Stimulated activated CD4-positive, alpha-beta T cell treated with anti-CD3 and anti-CD28 coated beads, Interleukin-1b, Interleukin-23, amount 100 ng/mL, for 24 hours (primary cell): ENCODE data around the gene TAF1A.

ENCODE experiments used
- DNase-seq, 4 experiments: peaks; one replicate each; pipeline ENCODE4 v3.0.0-alpha.2; 2020; ENCODE audit warnings: low read depth in 4 of 4, low spot score in 1 of 4

The TAF1A gene

DNA sequence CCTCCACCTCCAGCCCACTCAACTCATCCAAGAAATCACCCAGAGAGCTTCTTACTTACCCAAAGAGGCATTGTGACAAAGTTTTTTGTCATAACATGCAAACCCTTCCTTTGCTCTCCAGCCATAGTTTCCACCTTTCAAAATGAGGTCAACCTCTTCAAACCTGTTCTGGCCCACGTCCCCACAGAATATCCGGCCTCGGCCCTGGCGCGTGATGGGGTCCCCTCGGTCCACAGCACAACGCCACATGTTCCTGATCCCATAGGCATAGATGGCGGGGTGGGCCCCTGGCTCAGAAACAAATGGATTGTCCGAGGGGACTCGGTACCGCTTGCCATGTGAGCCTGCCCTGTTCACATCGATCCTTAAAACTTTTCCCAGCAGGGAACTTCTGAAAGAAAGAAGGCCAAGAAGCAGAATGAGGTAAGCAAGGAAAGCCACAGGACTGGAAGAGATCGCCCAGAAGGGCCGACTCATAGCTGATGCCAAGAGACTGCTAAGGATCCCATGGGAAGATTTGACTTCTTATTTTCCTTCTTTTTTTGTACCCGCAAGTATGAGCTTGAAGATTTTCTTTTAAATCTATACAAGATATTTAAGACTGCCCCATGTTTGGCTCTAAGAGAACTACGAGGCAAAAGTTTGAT lies 49.7 kb downstream of the TAF1A start:
- DNase-seq = no peak

DNA sequence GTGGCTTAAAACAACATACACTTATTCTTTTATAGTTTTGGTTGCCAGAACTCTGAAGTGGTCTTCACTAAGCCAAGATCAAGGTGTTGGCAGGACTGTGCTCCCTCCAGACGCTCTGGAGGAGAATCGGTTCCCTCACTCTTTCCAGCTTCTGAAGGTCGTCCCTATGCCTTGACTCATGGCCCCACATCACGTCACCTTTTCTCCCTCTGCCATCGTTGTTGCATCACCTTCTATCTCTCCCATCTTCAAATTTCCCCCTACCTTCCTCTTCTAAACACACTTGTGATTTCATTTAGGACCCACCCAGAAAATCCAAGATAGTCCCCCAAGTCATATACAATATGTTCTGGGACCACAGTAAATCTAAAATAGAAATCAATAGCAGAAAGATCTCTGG lies 54.3 kb downstream of the TAF1A start:
- DNase-seq = no peak

DNA sequence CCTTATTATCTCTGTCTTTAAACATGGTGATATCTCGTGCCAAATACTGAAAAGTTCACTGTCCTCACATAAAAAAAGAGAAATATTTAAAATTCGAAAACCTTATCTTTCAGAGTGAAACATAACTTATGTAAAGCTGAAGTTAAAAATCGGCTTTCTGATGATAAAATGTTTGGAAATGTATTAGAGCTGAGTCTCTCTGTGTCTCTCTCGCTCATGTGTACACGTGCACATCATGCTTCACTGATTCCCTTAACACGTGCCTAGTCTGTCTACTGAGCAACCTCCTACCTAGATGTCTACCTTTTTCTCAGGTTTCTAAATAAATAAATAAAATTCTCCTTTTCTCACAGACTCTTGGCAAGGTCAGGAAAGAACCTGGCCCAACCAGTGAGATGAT lies 58.9 kb downstream of the TAF1A start:
- no peak for DNase-seq

DNA sequence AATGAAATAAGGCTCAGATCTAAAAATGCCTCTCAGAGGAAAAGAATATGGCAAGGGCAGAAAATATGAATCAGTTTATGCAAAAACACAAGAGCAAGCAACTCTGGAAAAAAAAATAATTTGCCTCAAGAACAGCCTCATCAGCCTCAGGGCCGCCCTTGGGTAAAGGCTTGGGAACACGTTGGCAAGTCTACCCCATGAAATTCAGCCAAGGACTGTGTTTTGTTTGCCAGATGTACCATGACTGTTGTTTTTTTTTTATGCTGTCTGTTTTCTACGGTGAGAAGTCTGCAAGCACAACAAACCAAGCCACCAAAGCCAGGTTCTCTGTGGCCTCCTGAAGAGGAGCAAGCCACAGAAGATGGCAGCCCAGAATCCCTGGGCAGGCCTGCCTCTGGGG lies 59.8 kb downstream of the TAF1A start:
- no peak for DNase-seq

DNA sequence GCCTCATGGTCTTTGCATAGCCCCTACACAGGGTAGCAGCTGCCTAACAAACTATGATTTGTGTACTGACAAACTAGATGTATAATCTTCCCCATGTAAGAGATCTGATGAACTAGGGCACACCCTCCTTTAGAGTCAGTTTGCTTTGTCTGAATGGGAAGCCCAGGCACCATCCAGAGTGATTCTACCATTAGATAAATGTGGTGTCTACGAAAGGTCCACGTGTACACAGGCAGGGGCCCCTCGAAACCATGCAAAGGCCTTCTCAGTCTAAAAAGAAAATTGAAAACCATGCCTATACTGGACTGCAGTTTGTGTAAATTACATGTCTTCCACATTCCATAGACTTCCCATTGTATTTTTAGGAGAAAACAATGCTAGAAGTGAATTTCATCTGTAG lies 60.6 kb downstream of the TAF1A start:
- no peak for DNase-seq

DNA sequence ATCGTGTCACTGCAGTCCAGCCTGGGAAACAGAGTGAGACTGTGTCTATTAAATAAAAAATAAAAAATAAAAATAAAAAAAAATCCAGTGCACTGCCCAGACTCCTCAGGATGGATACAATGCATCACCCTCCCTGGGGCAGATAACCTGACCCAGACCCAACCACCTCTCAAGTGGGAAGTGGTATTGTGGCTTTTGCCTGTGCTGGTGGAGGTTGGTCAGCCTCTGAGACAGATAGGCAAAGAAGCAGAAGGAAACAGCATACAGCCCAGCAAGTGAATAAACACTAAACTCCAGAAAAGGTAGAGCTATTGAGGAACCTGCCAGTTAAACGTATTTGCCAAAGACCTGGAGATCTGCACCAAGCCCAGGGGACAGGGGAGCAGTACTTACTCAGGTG lies 63.8 kb downstream of the TAF1A start:
- no peak for DNase-seq

DNA sequence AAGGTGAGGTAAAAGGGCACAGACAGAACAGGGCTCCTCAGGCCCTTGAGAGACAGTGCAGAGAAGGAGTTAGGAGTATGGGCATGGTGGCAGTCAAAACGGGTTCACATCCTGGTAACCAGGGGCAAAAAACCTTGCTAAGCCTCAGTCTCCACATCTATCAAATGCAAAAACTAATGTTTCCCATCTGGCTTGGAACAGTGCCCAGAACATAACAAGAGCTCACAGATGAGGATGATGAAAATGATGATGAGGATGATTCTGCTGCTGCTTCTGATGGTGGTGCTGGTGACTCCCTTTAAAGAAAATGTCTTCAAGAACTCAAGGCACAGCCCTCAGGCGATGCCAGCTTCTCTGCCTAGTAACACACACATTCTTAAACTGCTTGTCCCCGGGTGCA lies 65.9 kb downstream of the TAF1A start:
- DNase-seq = no peak

DNA sequence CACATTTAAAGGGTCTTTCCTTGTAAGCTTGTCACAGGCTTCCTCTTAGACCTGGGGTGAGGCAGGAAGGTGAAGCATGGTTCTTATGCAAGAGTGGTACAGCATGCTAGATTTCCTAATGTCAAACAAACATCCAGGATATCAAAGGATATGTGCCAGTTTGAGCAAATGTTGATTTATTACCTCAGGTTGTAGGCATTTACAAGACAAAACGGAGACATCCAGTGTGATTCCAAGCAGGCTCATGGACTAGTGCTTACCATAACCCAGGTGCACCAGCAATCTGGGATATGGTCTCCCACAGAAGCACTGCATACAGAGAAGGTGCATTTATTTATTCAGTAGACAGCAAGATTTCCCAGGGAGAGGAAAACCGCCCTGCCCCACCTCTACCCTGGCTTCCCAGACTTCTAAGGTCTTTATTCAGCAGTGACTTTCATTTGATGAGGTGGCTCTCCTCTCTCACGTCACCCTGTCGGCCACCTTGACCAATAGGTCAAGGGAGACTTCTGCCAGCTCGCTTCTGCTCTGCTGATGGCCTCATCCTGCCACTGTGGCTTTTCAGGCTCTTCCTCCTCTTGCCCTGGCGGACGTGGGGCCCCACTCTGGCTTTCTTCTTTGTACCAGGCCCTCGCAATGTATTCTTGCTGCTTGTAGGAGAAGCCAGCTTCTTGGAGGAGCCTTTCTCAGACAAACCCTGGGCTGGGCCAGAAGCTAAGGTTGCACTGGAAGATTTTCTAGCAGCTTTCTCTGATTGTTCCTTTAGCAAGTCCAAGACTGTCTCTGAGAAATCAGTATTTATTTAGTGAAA lies 67.4 kb downstream of the TAF1A start:
- no peak for DNase-seq

DNA sequence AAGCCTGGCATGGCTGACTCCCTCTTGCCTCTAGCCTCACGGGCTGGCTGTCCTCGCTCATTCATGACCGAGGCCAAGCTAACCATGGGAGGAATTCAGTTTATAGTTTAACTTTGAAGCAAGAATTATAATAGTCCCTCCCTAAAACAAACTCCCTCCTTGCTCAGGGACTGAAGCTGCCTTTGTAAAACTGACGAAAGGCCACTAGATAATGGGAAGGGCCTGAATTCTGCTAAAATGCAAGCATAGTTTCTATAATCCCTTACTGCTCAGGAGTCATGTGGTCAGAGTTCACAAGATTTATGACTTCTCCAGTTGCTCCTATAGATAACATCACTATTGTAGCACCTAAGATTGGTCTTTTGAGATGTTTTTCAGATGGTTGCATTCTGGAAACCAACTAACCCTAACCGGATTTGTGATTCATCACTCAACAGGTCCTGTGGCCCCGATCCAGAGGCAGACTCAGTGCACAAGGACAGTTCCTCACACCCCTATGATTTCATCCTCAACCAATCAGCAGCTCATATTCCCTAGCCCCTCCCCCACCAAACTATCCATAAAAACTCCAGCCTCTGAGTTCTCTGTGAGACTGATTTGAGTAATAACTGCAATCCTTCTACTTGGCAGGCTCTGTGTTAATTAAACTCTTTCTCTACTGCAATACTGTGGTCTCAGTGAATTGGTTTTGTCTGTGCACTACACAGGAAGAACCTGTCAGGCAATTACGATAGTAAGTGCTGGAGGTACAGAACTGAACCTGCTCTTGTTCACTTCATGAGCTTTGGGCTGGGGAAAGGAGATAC lies 68.2 kb downstream of the TAF1A start:
- no peak for DNase-seq
